ENCODE measurements around the gene TFEB. TPM values are rescaled to one million over a fixed set of nuclear protein-coding genes. Genes with fewer than 3 reads are reported as not detected.

Gene TFEB
- polyA plus RNA-seq, 1 donor: 5.8 TPM

DNA sequence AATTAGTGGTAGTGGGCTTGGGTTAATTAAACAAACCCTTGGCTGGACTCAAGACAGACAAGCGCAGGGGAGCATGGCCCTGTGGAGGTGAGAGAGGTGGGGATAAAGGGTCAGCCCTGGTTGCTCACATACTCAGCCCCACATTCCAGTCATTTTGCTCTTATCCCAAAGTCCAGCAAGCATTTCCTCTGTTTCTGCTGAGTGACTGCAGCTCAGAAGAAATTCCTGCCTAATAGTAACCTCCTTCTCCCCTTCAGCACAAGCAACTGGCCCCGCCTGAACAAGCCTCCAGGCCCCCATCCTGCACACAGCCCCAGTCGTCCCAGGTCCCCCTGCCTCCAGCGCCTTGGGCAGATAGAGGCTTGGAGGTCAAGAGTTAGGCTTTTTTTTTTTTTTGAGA lies 3.6 kb upstream of the TFEB start:
- DNase-seq (ENCODE audit: low read depth): no peak

DNA sequence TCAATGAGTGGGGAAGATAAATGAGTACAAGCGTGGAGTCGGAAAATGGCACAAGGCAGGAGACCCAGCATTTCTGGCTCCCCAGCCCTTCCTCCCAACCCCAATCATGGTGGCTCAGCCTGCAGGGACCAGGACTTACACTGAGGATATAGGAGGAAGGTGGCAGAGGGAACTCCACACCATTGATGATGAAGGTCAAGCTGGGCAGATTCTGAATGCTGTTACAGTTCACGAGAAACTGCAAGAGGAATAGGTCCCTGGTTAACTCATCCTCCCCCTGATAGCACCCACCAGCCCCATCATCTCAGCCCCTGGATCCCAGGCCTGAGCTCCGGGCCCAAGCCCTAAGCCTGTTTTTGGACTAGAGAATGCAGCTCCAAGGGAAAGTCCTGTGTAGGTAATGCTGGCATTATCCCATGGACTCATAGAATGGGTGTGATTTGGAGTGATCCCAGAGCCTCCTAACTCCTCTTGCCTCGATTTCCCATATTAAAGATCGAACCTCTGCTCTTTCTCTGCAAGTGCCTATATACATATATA lies 2.3 kb upstream of the TFEB start:
- DNase-seq (ENCODE audit: low read depth): no peak

DNA sequence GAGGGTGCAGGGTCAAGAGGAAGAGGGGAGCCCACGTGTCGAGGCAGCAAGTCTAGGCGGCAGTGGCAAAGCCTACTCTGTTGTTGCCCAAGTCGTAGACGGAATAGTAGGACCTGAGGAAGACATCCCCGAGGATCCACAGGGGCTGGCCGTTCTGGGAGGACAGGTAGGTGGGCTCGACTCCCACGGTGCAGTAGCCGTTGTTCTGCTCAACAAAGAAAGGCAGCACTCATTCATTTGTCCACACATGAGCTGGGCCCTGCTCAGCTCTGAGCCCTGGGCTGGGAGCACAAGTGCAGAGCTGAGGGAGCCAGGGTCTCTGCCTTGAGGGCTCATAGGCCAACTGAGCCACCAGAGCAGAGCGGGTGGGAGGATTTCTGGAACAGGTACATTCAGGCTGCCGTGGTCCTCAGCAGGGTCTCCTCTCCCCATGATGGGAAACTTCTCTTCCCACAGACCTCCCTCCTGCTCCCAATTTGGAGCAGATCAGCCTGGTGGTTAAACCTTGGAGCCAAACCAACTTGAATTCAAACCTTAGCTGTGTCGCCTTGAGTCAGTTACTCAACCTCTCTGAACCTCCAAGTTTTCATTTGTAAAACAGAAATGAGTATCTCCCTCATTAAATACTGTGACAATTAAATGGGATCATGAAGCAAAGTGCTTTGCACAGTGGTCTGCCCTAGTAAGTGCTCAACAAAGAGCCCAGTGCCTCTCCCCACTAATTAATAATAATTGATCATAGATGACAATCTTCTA lies 1.6 kb upstream of the TFEB start:
- DNase-seq (ENCODE audit: low read depth): no peak

DNA sequence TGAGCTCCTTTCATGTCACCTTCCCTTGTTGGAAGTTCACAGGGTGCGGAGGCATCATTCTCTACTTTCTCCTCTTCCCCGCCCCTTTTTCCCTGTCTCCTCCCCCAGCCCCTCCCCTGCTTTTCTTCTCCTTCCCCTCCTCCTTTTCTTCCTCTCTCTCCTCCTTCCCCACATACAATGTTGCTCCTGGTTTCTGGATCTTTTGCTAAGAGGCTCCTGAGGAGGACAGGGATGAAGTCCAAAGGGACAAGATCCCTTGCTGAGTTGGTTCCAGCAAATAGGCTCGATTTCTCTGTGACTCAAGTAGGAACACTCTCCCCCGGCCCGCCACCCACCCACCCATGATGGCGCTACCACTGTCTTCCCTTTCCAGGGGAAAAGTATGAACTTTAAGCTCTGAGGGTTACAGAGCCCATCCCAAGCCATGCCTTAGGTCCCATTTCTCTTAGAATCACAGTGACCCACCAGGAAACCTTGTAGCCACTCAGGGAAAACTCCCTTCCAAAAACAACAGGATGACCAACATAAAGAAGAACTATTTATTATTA lies 852 bp upstream of the TFEB start:
- DNase-seq (ENCODE audit: low read depth): no peak

DNA sequence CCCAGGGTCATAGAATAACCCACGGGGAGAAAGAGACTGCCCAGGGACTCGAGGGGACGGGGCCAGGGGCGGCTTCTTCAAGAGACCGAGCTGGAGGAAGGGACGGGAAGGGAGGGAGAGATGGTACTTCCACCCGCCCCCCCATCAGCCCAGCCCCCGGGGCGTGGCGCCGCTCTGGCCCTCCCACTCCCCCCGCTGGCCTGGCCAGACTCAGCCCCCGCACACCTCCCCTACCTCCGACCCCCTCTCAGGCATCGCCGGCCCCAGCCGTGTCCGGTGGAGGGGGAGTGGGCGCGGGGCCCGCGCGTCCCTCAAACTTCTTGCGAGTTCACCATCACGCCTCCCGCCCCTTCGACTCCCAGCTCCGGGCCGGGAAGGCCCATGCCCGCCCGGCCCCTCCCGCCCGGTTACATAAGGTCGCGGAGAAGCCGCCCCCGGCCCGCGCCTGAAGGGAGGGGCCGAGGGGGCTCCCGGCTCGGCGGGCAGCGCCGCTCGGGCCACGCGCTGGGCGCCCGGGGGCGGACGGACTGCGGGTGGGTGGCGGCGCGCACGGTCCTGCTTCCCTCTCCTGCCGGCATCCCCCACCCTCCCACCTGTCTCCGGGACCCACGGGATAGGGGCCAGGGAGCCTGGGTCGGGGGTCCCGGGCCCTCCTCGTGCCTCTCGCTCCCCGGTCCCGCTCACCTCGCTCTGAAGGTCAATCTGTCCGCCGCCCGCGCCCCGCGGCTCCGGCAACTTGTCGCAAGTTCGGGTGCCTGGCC lies 562 bp downstream of the TFEB start:
- DNase-seq (ENCODE audit: low read depth): peak; percentile 44

DNA sequence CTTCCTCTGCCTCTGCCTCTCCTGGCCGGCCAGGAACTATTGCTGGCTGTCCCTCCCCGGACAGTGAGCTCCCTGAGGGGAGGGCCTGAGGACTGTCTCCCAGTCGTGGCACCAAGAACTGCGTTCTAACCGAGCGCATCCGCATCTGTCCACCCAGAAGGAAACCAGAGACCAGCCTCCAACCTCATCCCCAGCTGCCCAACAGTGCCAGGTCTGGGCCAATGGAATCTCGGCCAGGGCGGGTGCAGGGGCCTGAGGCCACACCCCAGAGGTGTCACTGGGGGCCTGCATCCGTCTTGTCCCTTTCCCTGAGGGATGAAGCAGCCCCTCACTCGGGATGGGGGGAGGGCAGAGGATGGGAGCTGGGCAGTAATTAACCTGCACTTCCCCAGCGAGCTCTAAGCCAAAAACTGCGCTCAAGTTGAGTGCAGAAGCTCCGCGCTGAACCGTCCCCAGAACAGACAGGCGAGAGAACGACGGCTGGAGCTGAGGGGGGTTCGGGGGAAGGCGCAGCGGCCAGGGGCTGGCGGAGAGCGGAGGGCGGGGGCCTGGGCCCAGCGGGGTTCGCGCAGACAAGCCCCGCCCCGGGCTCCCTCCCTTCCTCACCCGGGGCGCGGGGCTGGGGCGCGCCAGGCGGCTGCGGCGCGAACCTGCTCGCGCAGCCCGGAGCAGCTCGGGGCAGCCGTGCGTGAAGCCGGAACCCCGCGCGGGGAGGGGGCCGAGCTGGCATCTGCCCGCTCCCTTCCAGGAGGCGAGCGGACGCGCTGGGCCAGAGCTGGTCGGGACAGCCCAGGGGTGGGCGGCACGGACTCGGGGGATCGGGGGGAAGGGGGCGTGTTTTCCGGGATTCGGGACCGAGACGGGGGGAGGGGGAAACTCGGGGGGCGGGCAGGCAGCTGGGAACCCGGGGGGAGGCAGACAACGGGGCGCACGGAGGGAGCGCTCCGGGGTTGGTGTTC lies 1.4 kb downstream of the TFEB start:
- peak; percentile 48 for DNase-seq (ENCODE audit: low read depth)

DNA sequence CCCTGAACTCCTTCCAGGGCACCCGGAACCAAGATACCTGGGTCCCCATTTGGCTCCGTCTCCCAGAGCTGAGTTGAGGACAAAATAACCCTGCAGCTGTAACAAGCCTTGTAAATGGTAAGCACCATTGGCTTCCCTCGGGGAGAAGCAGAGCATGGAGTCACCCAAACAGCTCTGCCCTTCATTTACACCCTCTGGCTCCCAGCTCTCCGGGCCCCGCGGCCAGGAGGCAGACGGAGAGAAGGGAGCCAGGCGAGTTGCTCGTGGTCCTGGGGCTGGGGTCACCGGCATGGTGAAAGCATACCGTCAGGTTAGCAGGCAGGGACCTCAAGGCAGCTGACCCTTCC lies 2.1 kb downstream of the TFEB start:
- DNase-seq (ENCODE audit: low read depth): no peak

DNA sequence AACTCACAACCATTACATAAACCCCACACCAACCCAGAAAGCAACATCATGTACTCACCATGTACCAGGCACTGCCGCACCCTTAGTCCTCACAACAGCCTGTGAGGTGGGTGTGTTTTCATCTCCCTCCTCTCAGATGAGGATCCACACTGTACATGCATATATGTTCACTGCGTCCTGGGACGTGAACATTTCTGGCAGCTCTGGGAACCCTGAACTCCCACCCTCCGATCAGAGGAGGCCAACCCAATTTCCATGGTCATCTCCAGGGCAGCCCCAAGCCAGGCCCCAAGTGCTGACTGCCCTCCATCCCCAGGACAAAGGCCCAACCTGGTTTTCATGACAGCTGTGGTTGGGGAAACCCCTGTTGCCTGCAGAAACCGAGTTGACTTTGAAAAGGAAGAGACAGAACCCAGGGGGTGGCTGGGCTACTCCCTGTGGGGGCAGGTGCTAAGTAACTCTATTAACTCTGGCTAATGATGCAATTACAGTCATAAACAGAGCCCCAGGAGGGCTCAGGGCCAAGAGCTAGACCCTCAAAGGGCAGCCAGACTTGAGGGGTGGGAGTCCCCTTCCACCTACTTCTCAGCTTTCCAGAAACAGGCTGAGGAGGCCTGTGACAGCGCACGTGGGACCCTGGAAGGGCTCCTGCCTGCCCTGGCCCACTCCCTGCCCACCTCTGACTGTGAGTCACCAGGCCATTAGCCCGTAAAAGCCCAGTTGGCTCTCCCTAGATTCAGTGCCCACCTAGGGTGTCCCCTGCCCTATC lies 2.6 kb downstream of the TFEB start:
- DNase-seq (ENCODE audit: low read depth): no peak

DNA sequence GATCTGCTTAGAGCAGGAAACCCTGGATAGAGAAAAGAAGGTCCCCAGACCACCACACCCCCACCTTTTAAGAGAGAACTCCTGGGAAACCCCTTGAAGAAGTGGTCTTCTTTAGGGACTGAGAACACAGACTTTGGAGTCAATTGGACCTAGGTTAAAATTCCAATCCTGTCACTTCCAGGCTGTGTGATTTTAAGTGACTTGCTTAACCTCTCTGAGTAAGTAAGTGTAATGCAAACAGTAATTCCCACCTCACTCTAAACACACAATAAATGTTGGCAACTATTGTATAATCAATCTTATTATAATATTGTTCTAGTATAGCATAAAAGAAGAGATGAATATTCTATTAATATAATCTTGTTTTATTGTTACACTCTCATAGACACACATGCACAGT lies 3.3 kb downstream of the TFEB start:
- no peak for DNase-seq (ENCODE audit: low read depth)

DNA sequence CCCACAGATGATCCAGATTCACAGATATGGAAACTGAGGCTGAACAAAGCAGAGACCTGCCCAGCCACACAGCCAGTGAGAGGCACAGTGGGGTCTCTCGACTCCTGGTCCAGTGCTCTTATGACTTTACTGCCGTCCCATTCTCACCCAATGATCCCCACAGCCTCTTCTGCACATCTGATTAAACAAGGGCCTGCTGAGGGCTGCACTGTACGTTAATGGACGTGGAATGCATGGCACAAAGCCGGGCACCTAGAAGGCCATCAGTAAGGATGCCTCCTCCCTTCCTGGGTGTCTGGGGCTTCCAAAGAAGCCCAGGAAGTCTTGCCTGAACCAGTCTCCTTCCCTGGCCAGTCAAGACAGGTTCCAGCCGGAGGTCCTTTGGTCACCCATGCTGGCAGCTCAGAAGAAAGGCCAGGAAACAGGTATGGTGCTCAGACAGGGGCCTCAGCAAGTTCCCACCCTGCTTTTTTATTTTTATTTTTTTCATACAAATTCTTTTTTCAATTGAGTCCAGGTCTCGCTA lies 3.8 kb downstream of the TFEB start:
- DNase-seq (ENCODE audit: low read depth): no peak

DNA sequence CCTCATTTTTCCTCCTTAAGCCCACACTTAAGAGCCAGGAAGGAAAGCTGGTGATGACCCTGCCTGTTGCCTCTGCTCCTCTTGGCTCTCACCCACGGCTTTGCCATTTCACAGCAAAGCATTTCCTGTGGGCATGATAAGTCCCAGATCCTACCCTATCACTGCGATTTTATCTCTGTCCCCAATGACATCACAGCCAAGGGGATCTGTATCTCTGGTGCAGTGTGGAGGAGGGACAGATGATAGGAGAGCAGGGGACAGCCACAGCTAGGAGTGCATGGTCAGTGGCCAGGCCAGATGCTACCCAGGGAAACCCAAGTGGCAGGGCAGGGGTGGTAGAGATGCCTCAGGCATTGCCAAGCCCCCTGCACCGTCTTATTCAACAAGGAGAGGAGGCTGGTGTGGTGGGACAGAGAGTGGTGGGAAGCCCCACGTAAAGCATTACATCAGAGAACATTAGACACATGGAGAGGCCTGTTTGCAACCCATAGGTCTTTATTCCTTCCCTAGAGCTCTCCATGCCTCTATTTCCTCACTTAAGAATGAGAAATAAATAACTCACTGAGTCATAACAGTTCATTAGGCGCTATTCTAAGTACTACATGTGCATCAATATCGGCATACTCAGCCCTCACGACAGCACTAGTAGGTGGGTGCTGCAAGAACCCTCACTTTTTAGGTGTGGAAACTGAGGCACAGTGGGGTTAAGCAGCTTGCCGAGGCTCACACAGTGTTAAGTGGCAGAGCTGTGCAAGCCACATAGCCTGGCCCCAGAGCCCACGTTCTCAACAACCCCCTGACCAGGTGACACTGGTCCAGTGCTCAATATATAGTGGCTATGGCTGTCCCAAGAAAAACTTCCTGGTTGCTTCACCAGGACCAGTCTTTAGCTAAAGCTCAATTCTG lies 4.6 kb downstream of the TFEB start:
- DNase-seq (ENCODE audit: low read depth): no peak

DNA sequence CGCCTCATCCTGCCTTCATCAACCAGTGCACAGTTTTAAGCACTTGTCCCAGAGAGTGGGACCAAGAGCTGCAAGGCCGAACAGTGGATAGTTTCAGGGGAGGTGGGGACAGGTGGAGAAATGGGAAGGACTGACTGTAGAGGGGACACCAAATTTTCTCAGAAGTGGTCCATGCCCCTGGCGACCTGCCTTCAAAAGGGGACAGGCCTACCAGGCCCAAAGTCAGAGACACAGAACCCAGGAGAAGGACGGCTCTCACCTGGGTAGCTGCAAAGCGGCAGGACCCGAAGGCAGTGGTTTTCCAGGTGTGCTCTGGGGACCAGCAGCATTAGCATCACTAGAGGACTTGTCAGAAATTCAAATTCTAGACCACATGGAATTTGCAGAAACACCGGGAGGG lies 5.8 kb downstream of the TFEB start:
- no peak for DNase-seq (ENCODE audit: low read depth)

DNA sequence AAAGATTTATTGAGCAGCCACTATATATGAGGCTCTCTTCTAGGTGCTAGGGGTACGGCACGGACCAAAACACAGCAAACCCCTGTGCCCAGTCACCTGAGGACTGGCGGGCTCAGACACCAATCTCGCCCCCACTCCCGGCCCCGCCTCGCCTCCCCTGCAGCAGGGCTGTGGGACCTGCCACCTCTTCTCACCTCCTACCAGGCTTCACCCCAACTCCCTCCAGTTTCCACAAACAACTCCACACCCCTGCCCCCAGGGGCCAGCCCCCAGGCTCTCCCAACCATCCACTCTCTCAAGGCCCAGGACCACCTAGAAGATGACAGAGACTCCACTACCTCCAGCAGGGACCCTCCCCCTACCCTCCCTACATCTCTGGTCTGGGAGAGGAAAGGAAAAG lies 6.5 kb downstream of the TFEB start:
- no peak for DNase-seq (ENCODE audit: low read depth)

DNA sequence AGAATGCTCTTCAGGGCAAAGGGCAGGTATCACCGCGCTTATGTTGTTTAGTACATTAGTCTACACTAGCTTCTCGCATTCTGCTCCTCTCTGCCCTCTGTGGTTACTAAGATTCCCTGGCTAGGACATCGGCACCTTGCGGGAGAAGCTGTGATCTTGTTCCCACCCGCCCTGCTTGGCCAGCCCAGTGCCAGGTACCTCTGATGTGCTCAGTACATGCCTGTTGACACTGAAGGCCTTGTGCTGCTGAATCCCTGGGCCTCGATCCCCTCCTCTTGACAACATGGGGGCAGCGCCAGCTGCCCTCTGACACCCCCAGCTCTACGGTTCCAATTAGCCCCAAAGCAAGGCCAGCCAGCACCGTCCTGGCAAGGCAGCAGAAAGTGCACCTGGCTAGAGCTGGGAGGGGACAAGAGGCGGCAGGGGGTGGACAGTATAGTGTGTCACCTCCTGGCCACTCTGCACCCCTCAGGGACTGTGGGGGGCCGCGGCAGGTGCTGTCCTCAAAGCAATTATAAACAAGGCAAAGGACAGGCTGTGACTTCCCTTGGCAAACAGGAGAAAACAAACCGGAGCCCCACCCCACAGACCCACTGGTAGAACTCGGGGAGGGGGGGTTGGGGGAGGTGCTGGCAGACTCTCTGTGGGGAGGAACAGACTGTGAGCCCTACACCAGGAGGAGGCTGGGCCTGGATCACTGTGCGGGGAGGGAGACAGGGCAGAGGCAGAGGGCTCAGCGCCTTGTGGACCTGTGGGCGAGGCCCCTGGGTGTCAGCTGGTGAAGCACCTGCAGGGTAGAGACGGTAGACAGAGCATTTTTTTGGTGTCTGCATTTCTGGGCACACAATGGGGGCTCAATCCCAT lies 7.1 kb downstream of the TFEB start:
- no peak for DNase-seq (ENCODE audit: low read depth)

DNA sequence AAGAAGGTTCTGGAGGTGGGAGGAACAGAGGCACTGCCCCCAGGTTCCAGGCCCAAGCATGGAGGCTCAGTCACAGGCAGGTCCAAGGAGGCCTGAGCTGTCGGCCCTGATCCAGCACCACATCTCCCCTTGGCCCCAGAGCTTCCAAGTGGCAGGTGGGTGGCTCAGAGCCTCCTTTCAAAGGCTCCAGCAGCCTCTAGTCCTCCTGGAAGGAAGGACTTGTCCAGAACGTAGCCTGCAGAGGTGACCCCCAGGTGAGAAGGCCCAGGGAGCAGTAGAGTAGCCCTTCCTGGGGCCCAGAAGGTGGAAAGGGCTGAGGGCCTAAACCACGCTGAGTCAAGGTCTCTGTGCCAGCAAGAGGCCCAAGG lies 7.7 kb downstream of the TFEB start:
- no peak for DNase-seq (ENCODE audit: low read depth)

DNA sequence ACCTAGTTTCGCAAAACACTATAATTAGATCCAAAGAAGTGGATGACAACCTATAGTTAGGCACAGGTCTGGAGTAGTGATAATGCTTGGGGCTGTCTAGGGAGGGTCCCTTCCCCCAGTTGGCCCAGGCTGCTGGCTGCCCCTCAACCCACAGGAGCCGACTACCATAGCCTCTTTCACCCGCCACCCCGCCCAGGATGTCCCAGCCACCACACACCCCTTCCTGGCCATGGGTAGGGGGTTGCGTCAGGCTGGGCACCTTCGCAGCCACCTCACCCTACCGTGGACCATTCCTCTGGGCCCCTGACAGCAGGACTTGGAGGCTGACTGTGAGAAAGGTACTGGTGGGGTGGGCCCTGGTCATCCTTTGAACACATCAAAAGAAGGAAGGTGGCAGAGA lies 8.5 kb downstream of the TFEB start:
- no peak for DNase-seq (ENCODE audit: low read depth)

DNA sequence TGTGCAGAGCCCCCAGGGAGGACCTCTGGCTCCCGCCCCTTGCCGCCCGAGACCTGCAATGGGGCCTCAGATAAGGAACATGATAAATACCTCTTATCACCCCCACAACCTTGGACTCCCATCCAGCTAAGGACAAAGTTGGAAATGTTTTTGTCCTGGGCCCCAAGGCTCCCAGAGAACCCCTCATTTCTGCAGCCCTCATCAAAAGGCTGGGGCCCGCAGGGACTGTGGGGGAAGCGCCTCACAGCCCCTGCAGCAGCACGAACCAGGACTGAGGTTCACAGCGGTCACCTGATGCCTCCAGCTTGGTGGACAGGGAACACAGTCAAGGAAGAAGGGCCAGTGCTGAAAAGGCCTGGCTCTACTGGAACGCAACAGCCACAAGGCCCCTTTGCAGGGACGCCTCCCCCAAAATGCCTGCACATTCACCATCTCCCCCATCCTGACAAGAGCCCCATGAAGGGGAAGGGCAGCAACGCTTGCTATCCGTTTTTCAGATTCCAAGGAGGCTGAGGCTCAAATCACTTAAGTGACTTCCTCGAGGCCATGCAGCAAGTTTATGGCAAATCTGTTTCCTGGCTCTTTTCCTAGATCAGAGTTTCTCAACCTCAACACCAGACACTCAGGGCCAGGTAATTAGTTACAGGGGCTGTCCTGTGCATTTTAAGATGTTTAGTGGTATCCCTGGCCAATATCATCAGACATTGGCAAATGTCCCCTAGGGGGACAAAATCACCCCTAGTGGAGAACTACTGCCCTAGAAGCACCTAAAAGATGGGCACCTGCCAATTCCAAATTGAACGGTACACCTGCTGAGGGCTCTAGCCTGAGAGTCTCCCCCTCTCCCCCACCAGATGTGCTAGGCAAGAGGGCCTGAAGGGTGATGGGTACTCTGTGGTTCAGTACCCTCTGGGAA lies 10.6 kb downstream of the TFEB start:
- DNase-seq (ENCODE audit: low read depth): no peak

DNA sequence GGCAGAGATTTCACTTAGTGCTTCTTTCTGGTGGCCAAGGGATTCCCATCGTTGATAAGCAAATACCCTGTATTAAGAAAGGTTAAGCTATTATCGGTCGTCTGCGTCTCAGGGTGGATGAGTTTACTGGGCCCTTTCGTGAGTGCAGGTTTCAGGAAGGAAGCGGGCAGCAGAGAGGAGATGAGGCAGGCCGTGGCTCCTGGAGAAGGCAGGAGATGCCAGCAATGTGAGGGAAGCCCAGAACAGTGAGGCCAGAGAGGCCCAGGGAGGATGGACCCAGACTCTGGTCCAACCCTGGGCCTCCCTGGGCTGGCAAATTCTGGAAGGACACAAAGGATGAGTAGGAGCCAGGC lies 11.2 kb downstream of the TFEB start:
- DNase-seq (ENCODE audit: low read depth): no peak
